Transverse colon (tissue), 4 donors: ENCODE results near the gene SHC2. TPM values are rescaled to one million over a fixed set of nuclear protein-coding genes. Genes with fewer than 3 reads are reported as not detected.
A peak's percentile ranks its signal among the peaks of the same experiment; 100 is the strongest.

Experiments used
- DNase-seq: peaks from one replicate; pipeline ENCODE4 v3.0.0-alpha.2; 2019
- H3K27ac ChIP-seq, 4 donors: fragments of 200-600 bp; sonication (generic); 2 replicates each; pipeline ENCODE4 v1.5.1; 2016 to 2018; ENCODE audit warnings: inconsistent platforms in 4 of 4
- H3K27me3 ChIP-seq: fragments of 200-600 bp; sonication (generic); 2 replicates; pipeline ENCODE4 v1.5.1; 2017; ENCODE audit warnings: inconsistent platforms
- H3K36me3 ChIP-seq, 4 donors: fragments of 200-600 bp; sonication (generic); 2 replicates each; pipeline ENCODE4 v1.5.1; 2017 to 2019; ENCODE audit warnings: inconsistent platforms in 4 of 4
- H3K4me1 ChIP-seq, 4 donors: fragments of 200-600 bp; sonication (generic); 2 replicates each; pipeline ENCODE4 v1.5.1; 2017 to 2020; ENCODE audit warnings: inconsistent platforms in 4 of 4
- H3K4me3 ChIP-seq, 4 donors: fragments of 200-600 bp; sonication (generic); 1 replicate in 1 of 4; 2 replicates in 3 of 4; pipeline versions ENCODE4 v1.5.1 to v1.6.1; 2017 to 2019; ENCODE audit warnings: inconsistent platforms in 4 of 4
- H3K9me3 ChIP-seq, 2 donors: fragments of 200-600 bp; sonication (generic); 2 replicates each; pipeline ENCODE4 v1.5.1; 2017 to 2019; ENCODE audit warnings: inconsistent platforms in 2 of 2
- CTCF ChIP-seq, 5 experiments: fragments of 200-600 bp in 3 of 5; fragments of 450-650 bp in 2 of 5; sonication (generic) in 3 of 5; IDR thresholded peaks; 1 replicate in 2 of 5; 2 replicates in 3 of 5; pipeline ENCODE4 v1.5.1; 2016 to 2017; ENCODE audit warnings: antibody characterized with exemption in 5 of 5, inconsistent platforms in 3 of 5, mild to moderate bottlenecking in 2 of 5, moderate library complexity in 1 of 5
- EP300 ChIP-seq: sonication (generic); formaldehyde crosslinking; IDR thresholded peaks from one replicate; pipeline ENCODE4 v1.6.1; 2017; ENCODE audit warnings: antibody characterized with exemption, low read depth
- POLR2A ChIP-seq: fragments of 450-650 bp; IDR thresholded peaks from one replicate; pipeline ENCODE4 v1.6.1; 2016; ENCODE audit warnings: antibody characterized with exemption, mild to moderate bottlenecking, moderate library complexity
- POLR2AphosphoS5 ChIP-seq, 3 donors: sonication (generic); formaldehyde crosslinking; IDR thresholded peaks; one replicate each; pipeline ENCODE4 v1.6.1; 2016; ENCODE audit warnings: antibody characterized with exemption in 3 of 3
- WGBS, 2 donors: methylation state at CpG; one replicate each; pipeline ENCODE4 v1.1.5; 2018; ENCODE audit warnings: low coverage in 1 of 2; 5-methylcytosine and 5-hydroxymethylcytosine counted together
- in situ Hi-C, 4 donors: fragments of 200-750 bp; cut with MboI; loops; one replicate each; pipeline versions ENCODE4 v1.15.0 to v1.15.1; 2017; ENCODE audit warnings: low sequenced_read_pairs in 3 of 4, low pct_ligation_motif_present in 1 of 4, low pct_unique_long_range_greater_than_20kb in 1 of 4
- intact Hi-C: fragments of 100-400 bp; cut with DNase I; formaldehyde crosslinking; loops from one replicate; pipeline ENCODE4 v1.15.1; 2023; ENCODE audit warnings: low total_unique reads
- total RNA-seq, 4 donors: library from RNA; depleted of rRNA; stranded (reverse); fragments of >200 nt; gene quantifications; one replicate each; pipeline ENCODE4 v1.1.0, GENCODE V29; 2016

Gene SHC2
- total RNA-seq, 4 donors from 2014 or later = 6.3 to 30.3 (median 11.1) TPM

GRCh38 chr19:506404-507285, 45.8 kb upstream of the SHC2 start:
- peaks cover 18 to 34% (median 32%) of the 10 kb centered on the region in 4 donors for H3K4me1 ChIP-seq
- no peaks in the 10 kb centered on the region for H3K36me3 ChIP-seq
- no peaks in the 10 kb centered on the region for H3K9me3 ChIP-seq
- peak; percentile 97 for DNase-seq
- H3K27me3 ChIP-seq = no peaks in the 10 kb centered on the region
- intact Hi-C loops = no loop called here
- WGBS, 2 donors = 5 to 6% methylated on average over 10 to 34 of the region's 48 CpGs
- TF ChIP-seq EP300 (no peak), POLR2A (no peak), CTCF (IDR thresholded peaks at IDR 0.05) (peak; percentile 94 to 100 (median 97)), POLR2AphosphoS5 (IDR thresholded peaks at IDR 0.05) (peak in 1 of 3 donors; percentile 64)
- peak overlapping the region; percentile 63 to 98 (median 81) for H3K4me3 ChIP-seq
- in situ Hi-C loops = no loop called here
- peak overlapping the region; percentile 89 to 97 (median 92) for H3K27ac ChIP-seq

- intact Hi-C loops = no loop called here
- Histone ChIP-seq H3K9me3 (no peaks in the 10 kb centered on the region), H3K4me1 (peaks cover 16 to 19% (median 18%) of the 10 kb centered on the region in 4 donors), H3K4me3 (no peak overlapping the region), H3K36me3 (no peaks in the 10 kb centered on the region), H3K27ac (no peak overlapping the region), H3K27me3 (peaks cover 6% of the 10 kb centered on the region)
- in situ Hi-C loops = no loop called here
- TF ChIP-seq CTCF (IDR thresholded peaks at IDR 0.05) = no peak
- TF ChIP-seq POLR2A = no peak
- no peak for TF ChIP-seq EP300
- no peak for TF ChIP-seq POLR2AphosphoS5 (IDR thresholded peaks at IDR 0.05)
- DNase-seq = no peak
- WGBS, 2 donors = 92% methylated on average over 14 of the region's 14 CpGs; no CpG with 5 or more reads in 1 of the 2 donors
Measured at GRCh38 chr19:504616-505015, 43.8 kb upstream of the SHC2 start.

- no peak for TF ChIP-seq EP300
- no peak for TF ChIP-seq CTCF (IDR thresholded peaks at IDR 0.05)
- no peak for TF ChIP-seq POLR2A
- no peak for TF ChIP-seq POLR2AphosphoS5 (IDR thresholded peaks at IDR 0.05)
Measured at GRCh38 chr19:501646-502045, 40.8 kb upstream of the SHC2 start.

GRCh38 chr19:498977-499623, 38.3 kb upstream of the SHC2 start:
- Histone ChIP-seq H3K4me3 (no peak overlapping the region), H3K36me3 (no peaks in the 10 kb centered on the region), H3K27ac (no peak overlapping the region), H3K27me3 (peaks cover 46% of the 10 kb centered on the region), H3K4me1 (peaks cover 0 to 19% (median 12%) of the 10 kb centered on the region in 4 donors), H3K9me3 (no peaks in the 10 kb centered on the region)
- WGBS, 2 donors = 77 to 83% methylated on average over 10 to 31 of the region's 31 CpGs
- DNase-seq = no peak
- intact Hi-C loops = no loop called here
- TF ChIP-seq POLR2A (no peak), EP300 (no peak), CTCF (IDR thresholded peaks at IDR 0.05) (no peak), POLR2AphosphoS5 (IDR thresholded peaks at IDR 0.05) (no peak)
- in situ Hi-C loops = no loop called here

More at GRCh38 chr19:501646-502045, 40.8 kb upstream of the SHC2 start:
- Histone ChIP-seq H3K27me3 (peaks cover 30% of the 10 kb centered on the region), H3K27ac (no peak overlapping the region), H3K9me3 (no peaks in the 10 kb centered on the region), H3K4me1 (peaks cover 5 to 18% (median 15%) of the 10 kb centered on the region in 4 donors), H3K4me3 (no peak overlapping the region), H3K36me3 (no peaks in the 10 kb centered on the region)
- intact Hi-C loops = no loop called here
- in situ Hi-C loops = no loop called here
- 78 to 88% methylated on average over 4 to 17 of the region's 17 CpGs for WGBS, 2 donors
- DNase-seq = no peak
